Heart left ventricle (tissue), 13 donors: ENCODE data around the gene TSNAX.
"Not testable (repeated sequence)": the region's sequence is repeated elsewhere in the genome, so short reads cannot be mapped to it uniquely, and the experiment has no call there.

Experiments used
- POLR2A ChIP-seq, 2 donors: fragments of 450-650 bp; IDR thresholded peaks; one replicate each; pipeline ENCODE4 v1.6.1; 2017; ENCODE audit warnings: antibody characterized with exemption in 2 of 2, mild to moderate bottlenecking in 2 of 2, moderate library complexity in 2 of 2
- TF ChIP-seq, protein P1 (sequence below), 12 donors: fragments of 200-600 bp; sonication (generic) in 4 of 12; IDR thresholded peaks; one replicate each; pipeline versions ENCODE4 v1.5.0 to v1.8.0; 2018 to 2022; ENCODE audit warnings: antibody characterized with exemption in 12 of 12, mild to moderate bottlenecking in 5 of 12
- donor health status: ischemic (EF 13 %, LVEDD 7.1; RV severe dilation, severe dysfunction).
- donor health status: DM: no; HTN: yes; CAD: no.
- donor health status: DM: no; HTN: no; CAD: no.
- donor health status: ischemic (EF 25% LVEDD 6.9; RV normal size, moderate dysfunction).
- donor health status: ischemic (EF 25% LVEDD 5.7; RV mildly dilated, moderate dysfunction).
- donor health status: ischemic (EF 35%, LVEDD 5.7; RV mildly dilated, moderate dysfunction).
- donor health status: nonischemic (EF 11% LVEDD 7.7; RV severe dilation, severe dysfunction).
- donor health status: DM: yes; HTN: yes; CAD: no.
- donor health status: PGD.
- donor health status: ischemic (EF 29% LVEDD 5.4; RV normal size, mild dysfunction).
- donor health status: nonischemic (EF 23%, LVEDD 6.1; RV moderate dilation, normal function).

DNA sequence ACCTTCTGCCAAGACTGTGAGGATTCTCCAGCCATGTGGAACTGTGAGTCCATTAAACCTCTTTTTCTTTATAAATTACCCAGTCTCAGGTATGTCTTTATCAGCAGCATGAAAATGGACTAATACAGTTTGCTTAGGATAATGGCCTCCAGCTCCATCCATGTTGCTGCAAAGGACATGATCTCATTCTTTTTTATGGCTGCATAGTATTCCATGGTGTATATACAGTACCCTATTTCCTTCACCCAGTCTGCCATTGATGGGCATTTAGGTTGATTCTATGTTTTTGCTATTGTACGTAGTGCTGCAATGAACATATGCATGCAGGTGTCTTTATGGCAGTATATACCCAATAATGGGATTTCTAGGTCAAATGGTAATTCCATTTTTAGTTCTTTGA lies 25.3 kb upstream of the TSNAX start:
- TF ChIP-seq, protein P1, sequence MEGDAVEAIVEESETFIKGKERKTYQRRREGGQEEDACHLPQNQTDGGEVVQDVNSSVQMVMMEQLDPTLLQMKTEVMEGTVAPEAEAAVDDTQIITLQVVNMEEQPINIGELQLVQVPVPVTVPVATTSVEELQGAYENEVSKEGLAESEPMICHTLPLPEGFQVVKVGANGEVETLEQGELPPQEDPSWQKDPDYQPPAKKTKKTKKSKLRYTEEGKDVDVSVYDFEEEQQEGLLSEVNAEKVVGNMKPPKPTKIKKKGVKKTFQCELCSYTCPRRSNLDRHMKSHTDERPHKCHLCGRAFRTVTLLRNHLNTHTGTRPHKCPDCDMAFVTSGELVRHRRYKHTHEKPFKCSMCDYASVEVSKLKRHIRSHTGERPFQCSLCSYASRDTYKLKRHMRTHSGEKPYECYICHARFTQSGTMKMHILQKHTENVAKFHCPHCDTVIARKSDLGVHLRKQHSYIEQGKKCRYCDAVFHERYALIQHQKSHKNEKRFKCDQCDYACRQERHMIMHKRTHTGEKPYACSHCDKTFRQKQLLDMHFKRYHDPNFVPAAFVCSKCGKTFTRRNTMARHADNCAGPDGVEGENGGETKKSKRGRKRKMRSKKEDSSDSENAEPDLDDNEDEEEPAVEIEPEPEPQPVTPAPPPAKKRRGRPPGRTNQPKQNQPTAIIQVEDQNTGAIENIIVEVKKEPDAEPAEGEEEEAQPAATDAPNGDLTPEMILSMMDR (IDR thresholded peaks at IDR 0.05), result not testable (repeated sequence)
- not testable (repeated sequence) for TF ChIP-seq POLR2A (IDR thresholded peaks at IDR 0.05)
